OCI-LY1 (cell line): ENCODE results near the gene UBE2V1.

ENCODE experiments used
- H2AFZ ChIP-seq: fragments of 200-600 bp; sonication (generic), shearing (Covaris generic); 2 replicates; pipeline ENCODE4 v1.6.0; 2014; ENCODE audit warnings: antibody characterized with exemption, mild to moderate bottlenecking, low read length
- H3F3A ChIP-seq: fragments of 200-600 bp; sonication (generic), shearing (Covaris generic); 2 replicates; pipeline ENCODE4 v1.6.0; 2014; ENCODE audit warnings: mild to moderate bottlenecking, antibody characterized with exemption, low read length, moderate library complexity; ENCODE audit not compliant: insufficient read depth
- H3K27ac ChIP-seq: fragments of 200-600 bp; sonication (generic); 2 replicates; pipeline ENCODE4 v1.5.1; 2014; ENCODE audit warnings: low read length, mixed run types, mild to moderate bottlenecking, low read depth; ENCODE audit not compliant: poor library complexity, severe bottlenecking
- H3K27me3 ChIP-seq: fragments of 200-600 bp; sonication (generic); 2 replicates; pipeline ENCODE4 v1.6.0; 2014; ENCODE audit warnings: antibody characterized with exemption, mild to moderate bottlenecking, low read length, moderate library complexity; ENCODE audit not compliant: insufficient read depth
- H3K36me3 ChIP-seq: fragments of 200-600 bp; sonication (generic); 2 replicates; pipeline ENCODE4 v1.6.1; 2014; ENCODE audit warnings: mild to moderate bottlenecking, antibody characterized with exemption, low read length, moderate library complexity, mixed read lengths; ENCODE audit not compliant: insufficient read depth
- H3K4me1 ChIP-seq: fragments of 200-600 bp; sonication (generic); 2 replicates; pipeline ENCODE4 v1.5.1; 2014; ENCODE audit warnings: mild to moderate bottlenecking, low read length, moderate library complexity; ENCODE audit not compliant: insufficient read depth, severe bottlenecking
- H3K4me2 ChIP-seq: fragments of 200-600 bp; sonication (generic), shearing (Covaris generic); 2 replicates; pipeline ENCODE4 v1.6.1; 2014; ENCODE audit warnings: low read length
- H3K4me3 ChIP-seq: fragments of 200-600 bp; sonication (generic); 2 replicates; pipeline ENCODE4 v1.5.1; 2014; ENCODE audit warnings: low read length, low read depth, mild to moderate bottlenecking, mixed read lengths; ENCODE audit not compliant: poor library complexity, severe bottlenecking
- H3K79me2 ChIP-seq: fragments of 200-600 bp; shearing (Covaris generic); 2 replicates; pipeline ENCODE4 v1.6.1; 2016; ENCODE audit warnings: mixed run types, low read length, mixed read lengths; ENCODE audit not compliant: insufficient read depth
- H3K9ac ChIP-seq: fragments of 200-600 bp; sonication (generic), shearing (Covaris generic); 2 replicates; pipeline ENCODE4 v1.6.1; 2014; ENCODE audit warnings: mild to moderate bottlenecking, low read length, mixed read lengths
- H3K9me2 ChIP-seq: fragments of 200-600 bp; sonication (generic), shearing (Covaris generic); 2 replicates; pipeline ENCODE4 v1.6.1; 2014; ENCODE audit warnings: low read depth, mild to moderate bottlenecking, low read length, mixed read lengths
- H3K9me3 ChIP-seq: fragments of 200-600 bp; shearing (Covaris generic); 2 replicates; pipeline ENCODE4 v1.6.1; 2014; ENCODE audit warnings: low read length, mixed read lengths
- H4K20me1 ChIP-seq: fragments of 200-600 bp; sonication (generic), shearing (Covaris generic); 2 replicates; pipeline ENCODE4 v1.6.0; 2016; ENCODE audit warnings: mild to moderate bottlenecking, low read length; ENCODE audit not compliant: insufficient read depth
- CTCF ChIP-seq: fragments of 200-600 bp; sonication (generic), shearing (Covaris generic); IDR thresholded peaks from 2 replicates; pipeline ENCODE4 v1.5.1; 2017; ENCODE audit warnings: mild to moderate bottlenecking, antibody characterized with exemption, low read length, moderate library complexity, mixed read lengths
- EZH2 ChIP-seq: fragments of 200-600 bp; sonication (generic), shearing (Covaris generic); IDR thresholded peaks from 2 replicates; pipeline ENCODE4 v1.8.0; 2017; ENCODE audit warnings: borderline replicate concordance, mixed run types, mild to moderate bottlenecking, antibody characterized with exemption, low read length, moderate library complexity, mixed read lengths

UBE2V1 gene

GRCh38 chr20:50038574-50038991, 74.4 kb downstream of the UBE2V1 start:
- Histone ChIP-seq H3K36me3 (no peaks in the 10 kb centered on the region), H3K79me2 (no peaks in the 10 kb centered on the region), H3K27ac (no peak overlapping the region), H3K9me2 (no peaks in the 10 kb centered on the region), H4K20me1 (no peaks in the 10 kb centered on the region), H3K9ac (no peak overlapping the region), H3K4me2 (no peak overlapping the region), H2AFZ (no peak overlapping the region), H3K4me1 (peaks cover 28% of the 10 kb centered on the region), H3F3A (no peaks in the 10 kb centered on the region), H3K9me3 (no peaks in the 10 kb centered on the region), H3K4me3 (no peak overlapping the region), H3K27me3 (no peaks in the 10 kb centered on the region)
- no peak for TF ChIP-seq EZH2
- TF ChIP-seq CTCF = no peak

- no peaks in the 10 kb centered on the region for H3K27me3 ChIP-seq
- TF ChIP-seq EZH2 (no peak), CTCF (no peak)
- H3K4me1 ChIP-seq = peaks cover 28% of the 10 kb centered on the region
- no peak overlapping the region for H2AFZ ChIP-seq
- no peaks in the 10 kb centered on the region for H3F3A ChIP-seq
- no peaks in the 10 kb centered on the region for H4K20me1 ChIP-seq
- H3K9me3 ChIP-seq = no peaks in the 10 kb centered on the region
- no peak overlapping the region for H3K9ac ChIP-seq
- no peaks in the 10 kb centered on the region for H3K9me2 ChIP-seq
- H3K4me2 ChIP-seq = no peak overlapping the region
- no peaks in the 10 kb centered on the region for H3K36me3 ChIP-seq
- no peaks in the 10 kb centered on the region for H3K79me2 ChIP-seq
- no peak overlapping the region for H3K4me3 ChIP-seq
- H3K27ac ChIP-seq = no peak overlapping the region
Measured at GRCh38 chr20:50038169-50038568, 74.8 kb downstream of the UBE2V1 start.

- peaks cover 28% of the 10 kb centered on the region for H3K4me1 ChIP-seq
- H3K27me3 ChIP-seq = no peaks in the 10 kb centered on the region
- H3F3A ChIP-seq = no peaks in the 10 kb centered on the region
- no peaks in the 10 kb centered on the region for H3K79me2 ChIP-seq
- H3K9me2 ChIP-seq = no peaks in the 10 kb centered on the region
- no peak overlapping the region for H2AFZ ChIP-seq
- no peak overlapping the region for H3K4me3 ChIP-seq
- H3K9ac ChIP-seq = no peak overlapping the region
- no peak overlapping the region for H3K4me2 ChIP-seq
- TF ChIP-seq EZH2 (no peak), CTCF (no peak)
- no peaks in the 10 kb centered on the region for H3K36me3 ChIP-seq
- H3K9me3 ChIP-seq = no peaks in the 10 kb centered on the region
- H3K27ac ChIP-seq = no peak overlapping the region
- H4K20me1 ChIP-seq = no peaks in the 10 kb centered on the region
Measured at GRCh38 chr20:50037575-50037974, 75.4 kb downstream of the UBE2V1 start.
